Mesenchymal stem cell (in vitro differentiated cells and primary cell): ENCODE results near the gene SIVA1.

Experiments used
- DNase-seq: peaks from one replicate; pipeline ENCODE4 v3.0.0-alpha.2; 2013
- H2AFZ ChIP-seq: one replicate; pipeline ENCODE4 v1.6.1; 2013; ENCODE audit warnings: low read depth, mild to moderate bottlenecking, control low read depth, inconsistent platforms, low read length, moderate library complexity
- H2AK5ac ChIP-seq: 2 replicates; pipeline ENCODE4 v1.6.1; 2013; ENCODE audit warnings: low read length, moderate library complexity, mild to moderate bottlenecking, inconsistent platforms; ENCODE audit not compliant: severe bottlenecking
- H2BK120ac ChIP-seq: one replicate; pipeline ENCODE4 v1.6.1; 2013; ENCODE audit warnings: low read depth, mild to moderate bottlenecking, inconsistent platforms, low read length, moderate library complexity
- H2BK12ac ChIP-seq, 2 experiments: one replicate each; pipeline ENCODE4 v1.6.1; 2013; ENCODE audit warnings: inconsistent platforms in 2 of 2, low read length in 2 of 2, mild to moderate bottlenecking in 2 of 2, moderate library complexity in 2 of 2, control low read depth in 1 of 2
- H2BK15ac ChIP-seq: one replicate; pipeline ENCODE4 v1.6.1; 2013; ENCODE audit warnings: mild to moderate bottlenecking, low read depth, inconsistent platforms; ENCODE audit not compliant: poor library complexity, severe bottlenecking
- H2BK5ac ChIP-seq: 2 replicates; pipeline ENCODE4 v1.6.1; 2013; ENCODE audit warnings: low read depth, mild to moderate bottlenecking, low read length, control low read depth, inconsistent platforms; ENCODE audit not compliant: poor library complexity, severe bottlenecking
- H3K14ac ChIP-seq, 2 experiments: one replicate each; pipeline ENCODE4 v1.6.1; 2013; ENCODE audit warnings: inconsistent platforms in 2 of 2, low read length in 2 of 2, control low read depth in 1 of 2, mild to moderate bottlenecking in 1 of 2, moderate library complexity in 1 of 2
- H3K18ac ChIP-seq, 2 experiments: one replicate each; pipeline ENCODE4 v1.6.1; 2013; ENCODE audit warnings: inconsistent platforms in 2 of 2, low read length in 2 of 2, control low read depth in 1 of 2, low read depth in 1 of 2, mild to moderate bottlenecking in 1 of 2
- H3K23ac ChIP-seq, 2 experiments: one replicate each; pipeline ENCODE4 v1.6.1; 2013; ENCODE audit warnings: inconsistent platforms in 2 of 2, low read length in 2 of 2, mild to moderate bottlenecking in 2 of 2, moderate library complexity in 2 of 2, control low read depth in 1 of 2
- H3K27ac ChIP-seq: 2 replicates; pipeline ENCODE4 v1.5.1; 2013; ENCODE audit warnings: mild to moderate bottlenecking, moderate library complexity, low read length, control low read depth, inconsistent platforms; ENCODE audit not compliant: poor library complexity, severe bottlenecking
- H3K27me3 ChIP-seq, 2 experiments: 2 replicates each; pipeline versions ENCODE4 v1.6.1 to v1.7.0; 2013; ENCODE audit warnings: low read length in 2 of 2, mild to moderate bottlenecking in 2 of 2, moderate library complexity in 2 of 2, control low read depth in 1 of 2, inconsistent platforms in 1 of 2; ENCODE audit not compliant: control insufficient read depth in 1 of 2, insufficient read depth in 1 of 2
- H3K36me3 ChIP-seq, 2 experiments: 2 replicates each; pipeline versions ENCODE4 v1.6.1 to v1.7.0; 2013; ENCODE audit warnings: low read length in 2 of 2, control low read depth in 1 of 2, inconsistent platforms in 1 of 2, low read depth in 1 of 2, mild to moderate bottlenecking in 1 of 2; ENCODE audit not compliant: insufficient read depth in 2 of 2, control insufficient read depth in 1 of 2
- H3K4ac ChIP-seq, 2 experiments: one replicate each; pipeline ENCODE4 v1.6.1; 2013; ENCODE audit warnings: inconsistent platforms in 2 of 2, low read length in 2 of 2, mild to moderate bottlenecking in 2 of 2, moderate library complexity in 2 of 2, control low read depth in 1 of 2, low read depth in 1 of 2
- H3K4me1 ChIP-seq: 2 replicates; pipeline ENCODE4 v1.6.1; 2013; ENCODE audit warnings: low read depth, low read length, control low read depth; ENCODE audit not compliant: control insufficient read depth, insufficient read depth
- H3K4me2 ChIP-seq: 2 replicates; pipeline ENCODE4 v1.6.1; 2013; ENCODE audit warnings: low read length, mild to moderate bottlenecking, inconsistent platforms; ENCODE audit not compliant: poor library complexity, severe bottlenecking
- H3K4me3 ChIP-seq, 2 experiments: 2 replicates each; pipeline versions ENCODE4 v1.5.1 to v1.7.0; 2013; ENCODE audit warnings: low read length in 2 of 2, mild to moderate bottlenecking in 2 of 2, control low read depth in 1 of 2, low read depth in 1 of 2; ENCODE audit not compliant: insufficient read depth in 1 of 2
- H3K79me1 ChIP-seq: replicated peaks from 2 replicates; pipeline ENCODE4 v1.6.1; 2013; ENCODE audit warnings: mild to moderate bottlenecking, control low read depth, low read length, inconsistent platforms; ENCODE audit not compliant: poor library complexity, severe bottlenecking
- H3K9ac ChIP-seq: 2 replicates; pipeline ENCODE4 v1.7.0; 2013; ENCODE audit warnings: mild to moderate bottlenecking, low read length, moderate library complexity
- H3K9me3 ChIP-seq: 2 replicates; pipeline ENCODE4 v1.7.0; 2013; ENCODE audit warnings: mild to moderate bottlenecking, low read length; ENCODE audit not compliant: control insufficient read depth
- H4K8ac ChIP-seq: one replicate; pipeline ENCODE4 v1.6.1; 2013; ENCODE audit warnings: inconsistent platforms, mild to moderate bottlenecking, low read length, moderate library complexity
- H4K91ac ChIP-seq: one replicate; pipeline ENCODE4 v1.6.1; 2013; ENCODE audit warnings: mild to moderate bottlenecking, low read length, inconsistent platforms
- WGBS: methylation state at CpG from one replicate; pipeline ENCODE4 v1.1.7; 2013; ENCODE audit warnings: mixed read lengths; 5-methylcytosine and 5-hydroxymethylcytosine counted together

Gene SIVA1

DNA sequence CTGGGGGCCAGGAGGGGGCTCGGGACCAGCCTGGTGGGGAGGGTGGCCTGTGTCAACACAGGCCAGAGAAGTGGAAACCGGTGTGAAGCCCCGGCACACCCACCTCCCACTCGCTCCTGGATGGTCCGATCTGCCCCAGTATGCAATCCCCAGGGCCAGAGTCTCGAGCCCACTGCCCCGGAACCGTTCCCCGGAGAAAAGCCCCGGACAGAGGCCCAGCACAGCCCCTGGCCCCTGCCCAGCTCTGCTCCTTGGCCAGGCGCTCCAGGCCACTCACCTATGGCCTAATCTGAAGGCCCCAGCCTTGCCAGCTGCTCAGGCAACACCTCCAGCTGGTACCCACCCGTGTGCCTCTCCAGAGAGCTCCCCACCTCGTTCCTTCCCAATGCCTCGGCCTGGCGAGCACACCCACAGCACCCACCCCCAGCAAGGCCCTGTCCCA is 24.9 kb downstream of the SIVA1 start:
- Histone ChIP-seq H4K8ac (no peak overlapping the region), H3K4me2 (no peak overlapping the region), H3K9me3 (no peaks in the 10 kb centered on the region), H3K14ac (no peak overlapping the region), H3K18ac (no peak overlapping the region), H2AK5ac (no peak overlapping the region), H2AFZ (no peak overlapping the region), H2BK120ac (no peak overlapping the region), H3K79me1 (peaks cover 48% of the 10 kb centered on the region), H2BK12ac (no peak overlapping the region), H4K91ac (no peak overlapping the region), H3K27ac (no peak overlapping the region), H3K23ac (no peak overlapping the region), H2BK5ac (no peak overlapping the region), H3K4ac (no peak overlapping the region), H3K36me3 (peaks cover 22 to 98% of the 10 kb centered on the region in 2 experiments), H3K27me3 (no peaks in the 10 kb centered on the region), H2BK15ac (no peak overlapping the region), H3K9ac (no peak overlapping the region), H3K4me3 (no peak overlapping the region), H3K4me1 (peaks cover 25% of the 10 kb centered on the region)
- no peak for DNase-seq
- 89% methylated on average over 15 of the region's 15 CpGs for WGBS

DNA sequence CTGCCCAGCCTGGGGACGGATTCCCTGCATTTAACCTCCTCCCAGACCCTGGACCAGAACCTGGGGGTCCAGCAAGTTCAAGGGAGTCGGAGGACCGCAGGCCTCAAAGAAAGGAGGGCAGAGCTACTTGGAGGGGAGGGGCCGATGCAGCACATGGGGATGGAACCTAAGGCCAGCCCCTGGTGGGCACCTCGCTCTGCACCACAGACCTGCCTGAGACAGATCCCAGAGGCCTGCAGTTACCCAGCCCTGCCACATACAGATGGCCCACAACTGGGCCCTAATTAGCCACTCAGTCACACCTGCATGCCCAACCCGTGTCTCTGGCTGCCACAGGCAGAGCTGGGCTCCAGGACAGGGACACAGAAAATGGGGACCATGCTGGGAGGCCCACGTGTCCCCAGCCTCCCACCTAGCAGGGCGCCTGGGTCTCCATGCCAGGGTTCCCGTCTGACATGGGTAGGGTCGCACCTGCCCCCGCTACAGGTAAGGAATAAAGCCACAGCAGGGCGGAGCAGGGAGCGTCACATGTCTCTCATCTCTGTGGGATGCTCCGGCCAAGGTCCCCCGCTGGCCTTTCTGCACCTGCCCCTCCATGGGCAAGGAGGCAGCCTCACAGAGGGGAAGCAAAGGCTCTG is 25.9 kb downstream of the SIVA1 start:
- 91% methylated on average over 14 of the region's 15 CpGs for WGBS
- Histone ChIP-seq H2AFZ (no peak overlapping the region), H3K27me3 (no peaks in the 10 kb centered on the region), H3K18ac (no peak overlapping the region), H4K8ac (no peak overlapping the region), H3K14ac (no peak overlapping the region), H3K4ac (no peak overlapping the region), H2BK120ac (no peak overlapping the region), H3K4me1 (peaks cover 26% of the 10 kb centered on the region), H4K91ac (no peak overlapping the region), H3K9ac (no peak overlapping the region), H3K79me1 (peaks cover 52% of the 10 kb centered on the region), H3K4me3 (no peak overlapping the region), H3K36me3 (peaks cover 14 to 98% of the 10 kb centered on the region in 2 experiments), H3K4me2 (no peak overlapping the region), H2BK5ac (no peak overlapping the region), H3K27ac (no peak overlapping the region), H2BK12ac (no peak overlapping the region), H3K23ac (no peak overlapping the region), H2BK15ac (no peak overlapping the region), H3K9me3 (no peaks in the 10 kb centered on the region), H2AK5ac (no peak overlapping the region)
- DNase-seq: no peak

DNA sequence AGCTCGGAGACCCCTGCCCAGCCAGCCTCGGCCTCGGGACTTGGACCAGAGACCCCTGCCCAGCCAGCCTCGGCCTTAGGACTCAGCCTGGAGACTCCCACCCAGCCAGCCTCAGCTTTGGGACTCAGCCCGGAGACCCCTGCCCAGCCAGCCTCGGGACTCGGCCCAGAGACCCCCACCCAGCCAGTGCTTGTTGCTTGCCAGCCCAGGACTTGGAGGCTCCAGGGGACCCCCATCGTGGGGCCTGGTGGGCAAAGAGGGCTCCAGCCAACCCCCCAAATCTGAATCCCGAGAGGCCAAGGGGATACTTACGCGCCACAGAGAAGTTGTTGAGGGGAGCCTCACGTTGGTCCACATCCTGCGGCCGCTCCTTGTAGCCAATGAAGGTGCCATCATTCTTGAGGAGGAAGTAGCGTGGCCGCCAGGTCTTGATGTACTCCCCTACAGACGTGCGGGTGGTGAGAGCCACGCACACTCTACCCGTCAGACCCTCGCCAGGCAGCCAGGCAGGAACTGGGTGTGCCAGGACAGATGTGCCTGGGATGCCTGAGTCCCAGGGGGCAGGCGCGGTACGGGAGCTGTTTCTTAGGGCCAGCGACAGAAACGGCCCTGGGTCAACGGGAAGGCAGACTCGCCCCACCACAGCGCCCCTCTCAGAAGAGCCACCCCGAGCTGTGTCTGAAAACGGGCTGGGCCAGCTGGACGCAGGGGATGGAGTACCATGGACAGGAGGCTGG is 27.0 kb downstream of the SIVA1 start:
- 96% methylated on average over 32 of the region's 32 CpGs for WGBS
- no peak overlapping the region for H3K14ac ChIP-seq
- no peak overlapping the region for H4K8ac ChIP-seq
- H3K23ac ChIP-seq: no peak overlapping the region
- no peak overlapping the region for H2AFZ ChIP-seq
- no peaks in the 10 kb centered on the region for H3K9me3 ChIP-seq
- H3K4me2 ChIP-seq: no peak overlapping the region
- H3K79me1 ChIP-seq: peaks cover 63% of the 10 kb centered on the region
- no peak overlapping the region for H3K9ac ChIP-seq
- H3K27me3 ChIP-seq: no peaks in the 10 kb centered on the region
- no peak overlapping the region for H2BK120ac ChIP-seq
- H3K36me3 ChIP-seq: peaks cover 14 to 98% of the 10 kb centered on the region in 2 experiments
- H3K27ac ChIP-seq: no peak overlapping the region
- H2BK15ac ChIP-seq: no peak overlapping the region
- H2AK5ac ChIP-seq: no peak overlapping the region
- H3K4ac ChIP-seq: no peak overlapping the region
- no peak overlapping the region for H2BK5ac ChIP-seq
- peaks cover 32% of the 10 kb centered on the region for H3K4me1 ChIP-seq
- H3K4me3 ChIP-seq: no peak overlapping the region
- no peak overlapping the region for H3K18ac ChIP-seq
- H4K91ac ChIP-seq: no peak overlapping the region
- no peak for DNase-seq
- no peak overlapping the region for H2BK12ac ChIP-seq

DNA sequence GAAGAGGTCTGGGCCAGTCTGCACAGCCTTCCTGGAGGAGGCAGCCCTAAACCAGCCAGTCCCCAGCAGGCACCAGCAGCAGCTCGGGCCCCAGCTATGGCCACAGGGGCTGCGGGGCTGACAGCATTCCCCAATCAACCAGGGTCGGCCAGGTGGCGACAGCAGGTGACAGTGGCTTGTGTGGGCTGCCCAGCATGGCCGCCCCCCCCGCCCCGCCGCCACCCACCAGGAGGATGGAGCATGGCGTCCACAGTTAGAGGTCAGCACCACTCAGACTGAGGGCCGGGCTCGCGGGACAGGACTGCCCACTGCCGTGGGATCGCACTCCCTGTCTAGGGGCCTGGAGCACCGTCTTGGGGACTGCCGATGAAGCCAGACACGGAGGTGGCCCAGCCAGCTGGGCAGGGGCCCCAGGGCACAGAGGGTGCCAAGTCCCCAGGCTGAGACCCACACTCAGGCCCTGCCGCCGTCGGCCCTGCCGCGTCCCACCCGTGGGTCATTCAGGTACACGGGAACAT is 27.6 kb downstream of the SIVA1 start:
- Histone ChIP-seq H3K9ac (no peak overlapping the region), H3K4me2 (no peak overlapping the region), H3K4ac (no peak overlapping the region), H3K23ac (no peak overlapping the region), H3K4me3 (no peak overlapping the region), H4K8ac (no peak overlapping the region), H2BK15ac (no peak overlapping the region), H2AK5ac (no peak overlapping the region), H3K27ac (no peak overlapping the region), H3K14ac (no peak overlapping the region), H2BK12ac (no peak overlapping the region), H3K9me3 (no peaks in the 10 kb centered on the region), H3K36me3 (peaks cover 8 to 98% of the 10 kb centered on the region in 2 experiments), H3K18ac (no peak overlapping the region), H3K79me1 (peaks cover 61% of the 10 kb centered on the region), H3K4me1 (peaks cover 36% of the 10 kb centered on the region), H2BK120ac (no peak overlapping the region), H4K91ac (no peak overlapping the region), H2AFZ (no peak overlapping the region), H3K27me3 (no peaks in the 10 kb centered on the region), H2BK5ac (no peak overlapping the region)
- 97% methylated on average over 24 of the region's 24 CpGs for WGBS
- DNase-seq: no peak
